Body of pancreas (tissue), 4 donors: ENCODE data around the gene NEK10.

ENCODE experiments used
- CTCF ChIP-seq, 7 experiments: fragments of 450-650 bp in 4 of 7; fragments of 200-600 bp in 3 of 7; sonication (generic) in 3 of 7; IDR thresholded peaks; one replicate each; pipeline ENCODE4 v1.5.1; 2016 to 2019; ENCODE audit warnings: antibody characterized with exemption in 7 of 7
- POLR2A ChIP-seq, 3 donors: fragments of 450-650 bp; IDR thresholded peaks; one replicate each; pipeline ENCODE4 v1.6.1; 2016; ENCODE audit warnings: antibody characterized with exemption in 3 of 3, mild to moderate bottlenecking in 2 of 3

GRCh38 chr3:27184261-27184660 is 184.9 kb downstream of the NEK10 start:
- TF ChIP-seq CTCF (IDR thresholded peaks at IDR 0.05) (no peak), POLR2A (IDR thresholded peaks at IDR 0.05) (no peak)
